Nephron progenitor cell (in vitro differentiated cells): ENCODE results near the gene GEMIN5.

ENCODE experiments used
- DNase-seq: peaks from one replicate; pipeline ENCODE4 v3.0.0; 2021
- H3K27ac Mint-ChIP-seq: 2 replicates; pipeline ENCODE4 v1.8.0; 2021; ENCODE audit warnings: mild to moderate bottlenecking, moderate library complexity, mixed read lengths
- H3K27me3 Mint-ChIP-seq: 2 replicates; pipeline ENCODE4 v1.8.0; 2021; ENCODE audit warnings: mild to moderate bottlenecking, low read depth, mixed read lengths; ENCODE audit not compliant: poor library complexity
- H3K36me3 Mint-ChIP-seq: 2 replicates; pipeline ENCODE4 v1.8.0; 2021; ENCODE audit warnings: low read depth, mixed read lengths
- H3K4me1 Mint-ChIP-seq: 2 replicates; pipeline ENCODE4 v1.8.0; 2021; ENCODE audit warnings: mixed read lengths
- H3K4me3 Mint-ChIP-seq: 2 replicates; pipeline ENCODE4 v1.8.0; 2021; ENCODE audit warnings: mild to moderate bottlenecking, moderate library complexity, mixed read lengths
- H3K9me3 Mint-ChIP-seq: 2 replicates; pipeline ENCODE4 v1.8.0; 2021; ENCODE audit warnings: mild to moderate bottlenecking, moderate library complexity, mixed read lengths
- CTCF ChIP-seq: fragments of 200-600 bp; sonication (generic); IDR thresholded peaks from 2 replicates; pipeline ENCODE4 v1.5.0; 2021; ENCODE audit warnings: antibody characterized with exemption

The GEMIN5 gene

DNA sequence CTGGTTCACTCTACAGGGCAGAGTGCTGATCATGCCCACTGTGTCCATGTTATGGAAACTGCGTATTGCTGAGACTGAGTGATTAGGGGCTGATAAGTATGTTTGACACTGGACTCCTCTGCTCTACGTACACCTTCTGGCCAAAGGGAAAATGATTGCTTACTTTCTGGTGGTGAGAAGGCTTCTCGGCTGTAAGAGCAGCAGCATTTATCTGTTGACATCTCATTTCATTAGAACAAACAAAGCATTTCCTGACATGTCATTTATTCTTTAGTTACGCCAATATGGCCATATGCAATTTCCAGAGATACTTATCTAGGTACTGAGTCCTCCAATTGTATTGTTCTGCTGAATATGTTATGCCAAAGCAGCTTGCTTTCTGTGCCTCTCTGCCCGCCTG, 93.2 kb downstream of the GEMIN5 start:
- H3K9me3 Mint-ChIP-seq = no peaks in the 10 kb centered on the region
- TF ChIP-seq CTCF = no peak
- H3K4me3 Mint-ChIP-seq = no peak overlapping the region
- no peaks in the 10 kb centered on the region for H3K27me3 Mint-ChIP-seq
- DNase-seq = no peak
- peaks cover 11% of the 10 kb centered on the region for H3K36me3 Mint-ChIP-seq
- H3K4me1 Mint-ChIP-seq = peaks cover 32% of the 10 kb centered on the region
- no peak overlapping the region for H3K27ac Mint-ChIP-seq

DNA sequence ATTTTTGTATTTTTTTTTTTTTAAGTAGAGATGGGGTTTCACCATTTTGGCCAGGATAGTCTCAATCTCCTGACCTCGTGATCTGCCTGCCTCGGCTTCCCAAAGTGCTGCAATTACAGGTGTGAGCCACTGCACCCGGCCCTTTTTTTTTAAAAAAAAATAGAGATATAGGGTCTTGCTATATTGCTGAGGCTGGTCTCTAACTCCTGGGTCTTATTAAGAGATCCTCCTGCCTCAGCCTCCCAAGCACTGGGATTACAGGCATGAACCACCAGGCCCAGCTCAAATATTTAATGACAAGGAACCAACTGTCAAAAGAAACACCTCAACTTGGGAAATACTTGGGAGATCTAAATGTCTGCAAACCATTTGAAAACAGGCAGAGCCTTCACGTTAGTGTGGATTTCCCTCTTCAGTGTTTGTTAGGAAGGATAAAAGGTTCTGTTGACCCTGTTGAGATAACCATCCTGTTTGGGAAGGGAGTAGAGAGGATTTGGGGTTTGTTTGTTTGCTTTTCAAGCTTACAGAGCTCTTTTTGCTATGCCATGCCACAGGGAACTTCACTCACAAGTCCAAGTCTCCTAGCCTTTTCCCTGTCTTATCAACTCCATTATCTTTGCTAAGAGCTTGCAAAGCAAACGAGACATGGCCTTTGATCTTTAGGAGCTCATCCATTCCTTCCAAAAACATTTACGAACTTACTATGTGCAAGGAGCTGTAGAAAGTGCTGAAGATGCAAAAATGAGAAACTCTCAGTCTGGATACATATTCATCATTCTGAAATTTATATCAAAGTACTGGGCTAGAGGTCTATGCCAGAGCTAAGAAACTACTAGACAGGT, 95.1 kb downstream of the GEMIN5 start:
- Mint-ChIP-seq H3K4me3 (no peak overlapping the region), H3K27me3 (no peaks in the 10 kb centered on the region), H3K4me1 (peaks cover 23% of the 10 kb centered on the region), H3K9me3 (no peaks in the 10 kb centered on the region), H3K36me3 (peaks cover 25% of the 10 kb centered on the region), H3K27ac (peak overlapping the region; percentile 4)
- no peak for TF ChIP-seq CTCF
- no peak for DNase-seq

- no peak for TF ChIP-seq CTCF
- Mint-ChIP-seq H3K27me3 (no peaks in the 10 kb centered on the region), H3K4me3 (no peak overlapping the region), H3K9me3 (no peaks in the 10 kb centered on the region), H3K36me3 (peaks cover 34% of the 10 kb centered on the region), H3K27ac (peak overlapping the region; percentile 42), H3K4me1 (peaks cover 27% of the 10 kb centered on the region)
- DNase-seq = no peak
Observed at GRCh38 chr5:154841273-154841661, 96.7 kb downstream of the GEMIN5 start.

DNA sequence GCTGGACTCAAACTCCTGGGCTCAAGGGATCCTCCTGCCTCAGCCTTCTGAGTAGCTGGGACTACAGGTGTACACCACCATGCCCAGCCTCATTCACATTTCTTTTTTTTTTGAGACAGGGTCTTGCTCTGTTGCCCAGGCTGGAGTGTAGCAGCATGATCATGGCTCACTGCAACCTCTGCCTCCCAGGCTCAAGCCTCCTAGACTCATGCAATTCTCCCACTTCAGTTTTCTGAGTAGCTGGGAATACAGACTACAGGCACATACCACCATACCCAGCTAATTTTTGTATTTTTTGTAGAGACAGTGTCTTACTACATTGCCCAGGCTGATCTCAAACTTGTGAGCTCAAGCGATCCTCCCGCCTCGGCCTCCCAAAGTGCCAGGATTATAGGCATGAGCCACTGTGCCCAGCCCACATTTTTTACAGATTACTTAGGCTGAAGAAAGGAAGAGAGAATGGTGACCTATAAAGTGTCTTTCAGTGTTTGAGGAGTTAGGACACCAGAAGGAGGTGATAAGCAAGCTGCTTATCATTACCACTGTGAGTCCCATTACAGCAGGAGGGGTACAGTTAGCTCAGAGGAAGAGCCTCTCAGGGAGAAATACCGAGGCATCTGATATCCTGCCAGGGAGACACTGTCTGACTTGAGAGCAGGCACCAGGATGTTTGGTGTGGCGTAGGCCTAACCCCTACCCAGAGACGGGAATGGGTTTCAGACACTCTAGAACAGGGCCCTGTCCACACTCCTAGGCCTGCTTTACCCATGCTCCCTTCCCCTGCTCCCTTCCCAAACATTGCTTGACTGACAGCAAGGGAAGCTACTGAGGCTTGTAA, 97.4 kb downstream of the GEMIN5 start:
- H3K27ac Mint-ChIP-seq = peak overlapping the region; percentile 42
- no peak overlapping the region for H3K4me3 Mint-ChIP-seq
- H3K36me3 Mint-ChIP-seq = peaks cover 30% of the 10 kb centered on the region
- H3K4me1 Mint-ChIP-seq = peaks cover 27% of the 10 kb centered on the region
- TF ChIP-seq CTCF = no peak
- no peaks in the 10 kb centered on the region for H3K27me3 Mint-ChIP-seq
- DNase-seq = no peak
- no peaks in the 10 kb centered on the region for H3K9me3 Mint-ChIP-seq
